Ecto neural progenitor cell (in vitro differentiated cells): Measurements from ENCODE around the gene PBX1.
"Not testable (repeated sequence)": the region's sequence is repeated elsewhere in the genome, so short reads cannot be mapped to it uniquely, and the experiment has no call there.

Source experiments
- DNase-seq: peaks from one replicate; pipeline ENCODE4 v3.0.0-alpha.2; 2018; ENCODE audit warnings: low spot score

PBX1 gene

GRCh38 chr1:164589961-164590507, 31.1 kb downstream of the PBX1 start:
- DNase-seq = no peak

- DNase-seq = no peak
Measured at GRCh38 chr1:164590592-164590991, 31.6 kb downstream of the PBX1 start.

DNA sequence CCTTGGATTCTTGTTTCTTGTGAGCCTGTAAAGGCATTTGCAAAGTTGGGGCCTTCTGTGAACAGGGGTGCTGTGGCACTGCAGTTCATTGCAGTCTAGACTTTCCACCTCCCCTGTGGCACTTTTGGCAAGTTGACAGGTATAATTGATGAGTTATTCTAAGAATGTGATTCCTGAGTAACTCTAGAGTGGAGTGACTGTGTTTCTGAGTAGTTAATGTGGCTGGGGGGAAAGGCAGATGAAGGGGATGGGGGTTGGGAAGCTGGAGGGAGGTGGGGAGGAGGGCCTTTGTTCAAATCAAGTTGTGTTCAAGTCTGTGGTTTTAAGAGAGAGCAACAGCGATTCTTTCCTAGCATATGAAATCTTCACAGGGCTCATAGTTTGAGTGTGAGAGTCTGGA, 32.9 kb downstream of the PBX1 start:
- DNase-seq = no peak

DNA sequence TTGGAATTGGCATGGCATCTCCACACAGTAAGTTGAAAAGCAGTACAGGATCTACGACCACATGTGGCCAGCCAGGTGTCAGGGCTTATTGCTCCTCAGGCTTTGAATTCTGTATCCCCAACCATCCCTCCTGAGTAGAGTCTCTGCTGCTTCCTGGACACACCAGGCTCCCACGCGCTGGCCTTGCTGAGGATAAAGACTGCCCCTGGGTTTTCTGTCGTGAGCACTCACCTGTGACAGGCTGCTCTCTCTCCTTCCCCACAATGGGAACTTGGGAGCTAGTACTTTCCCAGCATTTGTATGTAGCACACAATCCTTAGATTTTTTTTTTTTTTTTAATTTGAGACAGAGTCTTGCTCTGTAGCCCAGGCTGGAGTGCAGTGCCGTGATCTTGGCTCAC, 33.6 kb downstream of the PBX1 start:
- no peak for DNase-seq

DNA sequence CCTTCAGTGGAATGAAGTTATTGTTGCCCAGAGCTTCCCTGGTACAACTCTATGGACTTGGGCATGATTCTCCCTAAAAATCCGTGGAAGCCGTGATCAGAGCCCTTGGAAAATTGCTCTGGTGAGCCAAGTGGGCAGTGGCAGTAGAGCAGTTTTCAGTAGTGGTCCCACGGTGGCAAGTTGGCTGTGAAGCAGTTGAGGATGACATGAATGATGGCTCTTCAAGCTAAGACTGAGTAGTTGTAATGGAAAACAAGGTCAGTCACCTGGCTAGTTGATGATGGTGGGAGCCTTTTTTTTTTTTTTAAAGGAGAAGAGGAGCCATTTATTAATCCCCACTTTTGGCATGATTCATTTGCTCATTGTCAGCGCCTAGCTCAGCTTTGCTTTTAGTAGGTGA, 36.2 kb downstream of the PBX1 start:
- no peak for DNase-seq

GRCh38 chr1:164596172-164596571, 37.2 kb downstream of the PBX1 start:
- DNase-seq = no peak

- DNase-seq = no peak
Measured at GRCh38 chr1:164598719-164599118, 39.7 kb downstream of the PBX1 start.

DNA sequence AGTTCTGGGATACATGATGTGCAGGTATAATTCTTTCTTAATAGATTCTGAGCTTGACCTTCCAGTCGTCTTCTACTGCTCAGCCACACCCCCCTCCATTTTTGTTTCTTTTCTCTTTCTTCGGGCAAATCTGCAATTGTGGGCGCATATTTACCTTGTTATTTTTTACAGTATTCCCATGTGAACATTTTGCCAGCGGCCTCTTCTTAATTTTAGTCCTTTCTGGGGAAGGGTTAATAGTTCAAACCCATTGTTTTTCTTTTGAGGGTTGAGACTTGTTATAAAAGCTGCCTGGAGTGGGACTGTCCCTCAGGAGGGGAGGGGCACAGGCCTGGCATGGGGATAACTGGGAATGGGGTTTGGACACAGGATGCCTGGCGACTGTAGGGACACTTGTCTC, 40.3 kb downstream of the PBX1 start:
- no peak for DNase-seq

DNA sequence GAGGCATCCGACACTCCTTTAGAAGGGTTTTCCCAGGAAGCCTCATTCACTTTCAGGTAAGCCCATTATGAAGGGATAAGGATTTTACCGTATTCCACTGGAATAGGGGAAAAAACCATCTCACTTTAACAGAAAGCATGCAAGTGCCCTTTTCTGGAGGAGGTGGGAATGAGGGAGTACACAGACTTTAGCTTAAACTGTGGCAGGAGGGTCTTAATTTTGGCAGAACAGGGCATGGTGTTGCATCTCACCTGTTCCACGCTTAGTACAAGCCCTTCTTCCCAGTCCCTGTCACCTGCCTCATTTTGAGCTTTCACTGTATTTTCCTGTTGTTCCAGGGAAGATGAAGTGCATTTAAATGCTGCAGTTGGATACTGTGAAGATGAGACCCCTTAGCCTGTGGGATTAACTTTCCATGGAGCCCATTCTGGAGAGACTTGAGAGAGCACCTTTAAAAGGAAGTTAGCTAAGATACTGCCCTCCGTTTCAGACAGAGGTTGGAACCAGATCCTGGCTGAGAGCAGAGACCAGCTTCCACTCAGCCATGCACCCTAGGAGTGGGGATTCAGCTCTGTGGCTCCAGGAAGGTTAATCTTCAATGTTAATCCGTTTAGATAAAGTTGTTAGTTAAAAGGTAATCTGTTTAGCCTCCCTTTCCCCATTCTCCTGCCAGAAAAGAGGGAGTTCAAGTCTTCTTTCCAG, 42.6 kb downstream of the PBX1 start:
- no peak for DNase-seq

DNA sequence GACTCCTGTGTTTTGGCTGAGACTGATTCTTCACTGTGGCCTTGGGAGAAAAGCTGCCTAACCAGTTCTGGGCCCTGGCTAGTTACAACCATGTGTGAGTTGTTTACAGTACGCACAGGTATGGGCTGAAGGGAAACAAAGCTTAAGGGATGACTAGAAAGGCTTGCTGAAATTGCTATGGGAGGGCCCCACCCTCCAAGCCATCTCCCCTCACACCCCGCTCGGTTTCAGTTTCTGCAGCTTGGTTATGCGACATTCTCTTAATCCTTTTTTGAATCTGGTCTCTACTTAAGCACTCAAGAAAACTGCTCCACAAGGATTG, 43.1 kb downstream of the PBX1 start:
- DNase-seq = no peak

DNA sequence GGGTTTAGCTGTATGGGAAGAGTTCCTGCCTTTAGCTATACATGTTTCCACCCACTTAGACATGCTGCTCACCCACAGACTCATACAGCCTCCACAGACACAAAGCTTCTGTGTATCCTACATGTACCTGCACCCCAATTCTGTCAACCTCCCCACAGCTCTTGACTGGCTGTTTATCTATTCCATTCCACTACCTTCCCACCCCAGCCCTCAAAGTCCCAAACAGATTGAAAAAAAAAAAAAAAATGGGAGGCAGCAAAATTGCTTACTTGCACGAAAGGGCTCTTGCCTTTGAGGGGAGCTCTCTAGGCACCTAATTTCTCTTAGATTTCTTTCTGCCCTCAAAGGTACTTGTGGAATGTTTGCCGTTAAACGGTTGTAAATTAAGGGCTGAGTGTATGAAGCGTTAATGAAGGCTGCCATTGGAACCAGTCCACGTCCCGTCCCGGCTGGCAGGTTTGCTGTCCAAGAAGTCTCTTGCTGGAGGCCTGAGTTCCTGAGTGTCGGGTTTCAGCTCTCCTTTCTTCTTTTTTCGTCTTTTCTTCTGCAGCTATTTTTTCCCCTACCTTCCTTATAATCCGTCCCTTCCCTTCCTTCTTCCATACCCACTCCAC, 43.6 kb downstream of the PBX1 start:
- DNase-seq = no peak

DNA sequence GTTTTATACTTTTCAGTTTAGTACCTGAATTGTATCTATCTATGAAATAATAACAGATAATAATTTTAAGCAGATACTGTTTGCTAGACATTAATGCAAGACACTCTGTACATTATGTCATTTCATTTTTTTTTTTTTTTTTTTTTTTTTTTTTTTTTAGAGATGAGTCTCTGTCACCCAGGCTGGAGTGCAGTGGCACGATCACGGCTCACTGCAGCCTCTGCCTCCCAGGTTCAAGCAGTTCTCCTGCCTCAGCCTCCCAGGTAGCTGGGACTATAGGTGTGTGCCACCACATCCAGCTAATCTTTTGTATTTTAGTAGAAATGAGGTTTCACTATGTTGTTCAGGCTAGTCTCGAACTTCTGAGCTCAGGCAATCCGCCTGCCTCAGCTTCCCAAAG, 44.8 kb downstream of the PBX1 start:
- DNase-seq = not testable (repeated sequence)

DNA sequence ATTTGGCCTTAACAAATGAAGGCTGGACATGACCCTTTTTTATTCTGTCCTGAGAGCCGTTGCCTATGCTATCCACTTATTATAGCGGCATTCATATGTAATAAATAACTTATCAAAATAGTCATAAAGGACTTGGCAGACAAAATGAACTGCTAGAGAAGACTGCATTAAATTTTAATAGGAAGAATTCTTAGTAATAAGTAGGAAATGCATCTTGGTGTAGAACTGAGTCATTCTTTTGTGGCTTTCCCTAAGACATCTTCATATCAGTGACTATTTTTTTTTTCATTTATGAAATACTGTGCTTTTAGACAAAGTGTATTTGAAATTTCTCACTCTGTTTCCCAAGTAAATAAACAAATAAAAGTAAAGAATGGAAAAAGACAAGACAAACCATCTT, 45.6 kb downstream of the PBX1 start:
- no peak for DNase-seq

DNA sequence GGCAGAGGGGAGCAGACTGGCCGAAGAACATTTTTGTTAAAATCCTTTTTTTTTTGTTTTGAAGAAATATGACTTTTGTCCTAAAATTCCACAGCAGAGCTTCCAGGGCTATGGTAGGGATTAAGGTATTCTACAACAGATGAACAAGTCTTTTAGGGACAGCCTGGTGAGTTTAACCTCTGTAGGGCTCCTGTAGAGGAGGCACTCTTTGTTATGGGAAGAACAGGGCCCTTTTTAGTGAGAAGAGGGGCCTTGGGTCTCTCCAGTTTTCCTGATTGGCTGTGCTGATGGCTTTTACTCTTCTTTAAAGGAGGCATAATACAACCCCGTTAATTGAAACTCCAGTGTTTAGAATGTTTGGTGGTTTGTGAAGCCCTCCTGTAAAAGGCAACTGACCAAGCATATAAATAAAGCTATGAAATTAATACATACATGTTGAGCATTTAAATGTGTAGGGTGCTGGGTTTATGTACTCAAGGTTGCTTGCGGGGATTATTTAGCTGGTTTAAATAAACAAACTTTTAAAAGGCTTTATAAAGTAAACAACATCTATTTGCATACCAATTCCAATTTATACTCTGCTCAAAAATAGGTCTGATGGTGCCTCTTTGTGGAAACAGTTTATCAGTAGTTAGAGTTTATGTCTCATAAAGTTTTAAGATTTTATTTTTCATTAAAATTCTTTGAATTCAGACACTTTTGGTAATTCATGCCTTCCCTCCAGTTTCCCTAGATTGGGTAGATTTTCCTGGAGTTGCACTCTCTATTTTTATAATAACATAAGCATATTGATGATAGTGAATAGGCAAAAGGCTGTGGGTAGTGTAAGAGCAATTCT, 46.5 kb downstream of the PBX1 start:
- DNase-seq = no peak

DNA sequence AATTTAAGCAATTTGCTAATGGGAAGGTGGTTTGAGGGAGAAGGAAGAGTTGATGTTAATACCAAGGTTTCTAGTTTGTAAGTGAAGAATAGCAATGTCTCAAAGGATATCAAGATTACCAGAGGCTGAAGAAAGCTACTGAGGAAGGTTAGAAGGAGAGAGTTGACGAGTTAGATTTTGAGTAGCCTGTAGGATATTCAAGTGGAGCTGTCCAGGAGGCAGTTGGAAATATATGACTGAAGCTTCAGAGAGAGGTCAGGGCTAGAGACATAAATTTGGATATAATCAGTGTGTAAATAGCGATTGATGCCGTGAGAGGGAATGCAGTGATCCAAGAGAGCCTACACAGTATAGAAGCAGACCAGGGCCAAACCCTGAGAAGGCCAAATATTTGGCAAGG, 48.4 kb downstream of the PBX1 start:
- DNase-seq = no peak

- no peak for DNase-seq
Measured at GRCh38 chr1:164608651-164609057, 49.7 kb downstream of the PBX1 start.

DNA sequence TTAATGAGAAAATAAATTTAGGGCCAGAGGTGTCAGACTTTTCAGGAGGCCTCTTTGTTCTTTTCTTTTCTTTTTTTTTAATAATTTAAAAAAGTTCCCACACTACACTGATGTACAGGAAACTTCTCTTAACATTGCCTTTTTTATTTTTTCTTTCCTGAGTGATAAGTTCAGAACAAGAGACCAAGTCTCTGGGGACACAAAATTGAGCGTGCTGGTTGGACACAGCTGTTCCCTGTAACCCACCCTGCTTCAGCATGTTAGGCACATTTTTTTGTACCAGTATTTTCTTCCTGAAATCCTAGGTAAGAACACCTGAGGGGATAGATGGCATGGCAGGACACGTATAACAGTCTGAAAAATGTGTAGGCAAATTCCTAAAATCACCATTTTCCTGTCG, 50.1 kb downstream of the PBX1 start:
- no peak for DNase-seq

- no peak for DNase-seq
Measured at GRCh38 chr1:164610538-164611222, 51.7 kb downstream of the PBX1 start.

DNA sequence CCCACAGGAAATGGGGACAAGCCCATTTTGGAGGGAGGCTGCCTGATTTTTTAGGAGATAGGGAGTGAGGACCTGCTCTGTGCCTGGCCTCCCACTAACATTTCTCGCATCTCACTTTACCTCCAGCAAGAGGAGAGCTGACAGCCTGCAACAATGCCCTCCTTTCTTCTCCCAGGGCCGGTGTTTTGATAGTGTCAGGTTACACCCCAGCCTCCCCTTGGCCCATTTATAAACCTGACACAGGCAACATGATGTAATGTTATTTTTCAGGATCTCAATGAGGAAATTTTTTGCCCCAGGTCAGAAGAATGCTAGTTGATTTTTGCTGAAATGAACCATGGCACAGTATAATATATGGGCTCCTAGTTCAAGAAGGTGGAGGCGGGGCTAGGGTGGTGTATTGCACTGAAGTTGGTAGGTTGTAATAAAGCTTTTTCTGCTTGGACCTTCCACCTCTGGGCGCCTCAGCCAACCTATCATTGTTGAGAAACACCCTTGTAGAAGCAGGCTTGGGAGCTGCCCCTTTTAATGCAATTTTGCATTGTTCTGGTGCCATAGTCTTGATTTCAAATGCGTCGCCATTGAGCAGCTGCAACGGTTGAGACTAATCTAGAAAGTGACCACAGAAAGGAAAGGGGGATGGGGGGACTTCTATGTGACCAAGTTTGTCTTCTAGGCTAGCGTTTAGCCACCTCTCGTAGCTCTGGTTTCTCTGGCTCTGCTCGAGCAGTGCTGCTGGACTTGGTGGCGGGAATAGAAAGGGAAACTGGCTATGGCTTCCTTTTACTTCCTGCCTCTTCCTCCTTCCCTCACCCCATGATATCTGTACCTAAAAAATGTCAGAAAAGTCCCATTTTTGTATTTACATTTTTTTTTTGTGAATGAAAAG, 53.0 kb downstream of the PBX1 start:
- DNase-seq = no peak

DNA sequence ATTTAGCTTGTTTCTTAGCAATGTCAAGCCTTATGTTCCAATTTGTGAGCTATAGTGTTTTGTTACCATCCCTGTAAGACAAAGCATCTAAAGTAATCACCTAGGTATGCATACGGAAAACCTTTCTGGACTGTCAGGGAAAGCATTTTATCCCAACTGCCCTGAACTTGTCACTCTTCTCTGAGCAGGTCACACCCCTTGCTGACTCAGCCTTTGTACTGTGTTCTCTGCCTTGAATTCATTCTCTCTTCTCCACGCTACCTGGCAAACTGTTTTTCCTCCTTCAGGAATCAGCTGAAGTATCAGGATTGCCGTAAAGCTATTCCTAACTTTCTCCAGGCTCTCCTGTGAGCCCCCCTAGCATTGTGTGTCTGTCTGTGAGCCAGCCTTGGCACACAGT, 54.2 kb downstream of the PBX1 start:
- no peak for DNase-seq

DNA sequence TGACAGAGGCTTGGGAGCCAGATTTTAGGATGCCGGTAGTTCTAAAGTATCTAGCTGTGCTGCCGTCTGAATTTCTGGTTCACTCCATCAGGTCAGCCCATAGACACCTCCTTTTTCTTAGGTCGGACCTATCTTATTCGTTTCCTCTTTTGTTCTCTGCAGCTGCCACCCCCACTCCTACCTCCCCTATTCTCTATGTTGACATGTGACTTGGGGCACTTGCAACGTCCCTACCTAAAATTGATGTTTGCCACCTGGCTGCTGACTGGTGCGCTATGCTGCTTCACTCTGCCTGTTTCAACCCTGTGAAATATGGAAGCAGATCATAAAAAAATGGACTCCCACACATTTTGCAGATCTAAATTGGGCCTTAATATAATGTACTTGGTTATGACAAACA, 55.3 kb downstream of the PBX1 start:
- no peak for DNase-seq
